ENCODE results near the gene PPT1. TPM values are rescaled to one million over a fixed set of nuclear protein-coding genes. Genes with fewer than 3 reads are reported as not detected.

The PPT1 gene
- total and polyA plus RNA-seq, 12 donors, result 31.5 to 71.3 (median 37.1) TPM

DNA sequence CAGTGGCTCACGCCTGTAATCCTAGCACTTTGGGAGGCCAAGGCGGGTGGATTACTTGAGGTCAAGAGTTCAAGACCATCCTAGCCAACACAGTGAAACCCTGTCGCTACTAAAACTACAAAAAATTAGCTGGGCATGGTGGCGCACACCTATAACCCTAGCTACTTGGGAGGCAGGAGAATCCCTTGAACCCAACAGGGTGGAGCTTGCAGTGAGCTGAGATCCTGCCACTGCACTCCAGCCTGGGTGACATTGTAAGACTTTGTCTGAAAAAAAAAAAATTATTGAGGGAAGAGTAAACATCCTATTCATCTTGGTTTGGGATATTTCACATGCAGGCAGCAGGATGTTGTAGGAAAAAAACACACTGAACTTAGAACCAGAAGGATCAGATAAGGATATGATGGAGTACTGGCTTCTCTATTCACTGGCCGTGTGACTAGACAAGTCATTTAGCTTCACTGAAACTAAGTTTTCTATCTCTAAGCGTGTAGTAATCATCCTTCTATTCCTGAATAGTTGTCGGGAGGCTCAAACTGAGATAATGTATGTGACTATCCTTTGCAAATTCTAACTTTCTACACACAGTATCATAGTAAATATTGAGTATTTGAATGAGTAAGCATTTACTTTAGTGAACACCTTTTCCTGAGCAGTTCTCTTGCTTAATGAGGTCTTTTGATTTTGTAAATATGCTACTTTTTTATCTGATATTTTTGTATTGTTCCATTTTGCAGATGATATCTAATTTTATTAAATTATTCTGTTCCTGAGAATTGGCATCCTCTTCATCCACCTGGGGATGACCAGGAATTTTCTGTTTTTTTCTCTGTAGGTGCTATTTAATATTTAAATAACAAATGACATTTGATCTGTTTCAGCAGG is 38.4 kb downstream of the PPT1 start:
- H3K36me3 ChIP-seq, result peaks cover 0 to 69% (median 27%) of the 10 kb centered on the region in 9 donors
- 68 to 69% methylated on average over 7 of the region's 7 CpGs for WGBS, 2 donors
- DNase-seq, result no peak
- peak in 3 of 8 donors; percentile 30 to 45 (median 40) for ATAC-seq
- H3K27me3 ChIP-seq, result no peaks in the 10 kb centered on the region
- H3K4me1 ChIP-seq, result peaks cover 17 to 97% (median 79%) of the 10 kb centered on the region in 9 donors
- intact Hi-C loops (cut with DNase I), result loop anchor here in 1 of 10 donors (2.0 kb wide), 1 partner anchor 18 kb away; the partner anchor contains the start of gene CAP1
- H3K27ac ChIP-seq, result peak overlapping the region in 9 of 10 donors; percentile 41 to 78 (median 58)
- no peaks in the 10 kb centered on the region for H3K9me3 ChIP-seq
- TF ChIP-seq, protein P1, sequence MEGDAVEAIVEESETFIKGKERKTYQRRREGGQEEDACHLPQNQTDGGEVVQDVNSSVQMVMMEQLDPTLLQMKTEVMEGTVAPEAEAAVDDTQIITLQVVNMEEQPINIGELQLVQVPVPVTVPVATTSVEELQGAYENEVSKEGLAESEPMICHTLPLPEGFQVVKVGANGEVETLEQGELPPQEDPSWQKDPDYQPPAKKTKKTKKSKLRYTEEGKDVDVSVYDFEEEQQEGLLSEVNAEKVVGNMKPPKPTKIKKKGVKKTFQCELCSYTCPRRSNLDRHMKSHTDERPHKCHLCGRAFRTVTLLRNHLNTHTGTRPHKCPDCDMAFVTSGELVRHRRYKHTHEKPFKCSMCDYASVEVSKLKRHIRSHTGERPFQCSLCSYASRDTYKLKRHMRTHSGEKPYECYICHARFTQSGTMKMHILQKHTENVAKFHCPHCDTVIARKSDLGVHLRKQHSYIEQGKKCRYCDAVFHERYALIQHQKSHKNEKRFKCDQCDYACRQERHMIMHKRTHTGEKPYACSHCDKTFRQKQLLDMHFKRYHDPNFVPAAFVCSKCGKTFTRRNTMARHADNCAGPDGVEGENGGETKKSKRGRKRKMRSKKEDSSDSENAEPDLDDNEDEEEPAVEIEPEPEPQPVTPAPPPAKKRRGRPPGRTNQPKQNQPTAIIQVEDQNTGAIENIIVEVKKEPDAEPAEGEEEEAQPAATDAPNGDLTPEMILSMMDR (IDR thresholded peaks at IDR 0.05), result no peak
- peak overlapping the region in 1 of 10 donors; percentile 22 for H3K4me3 ChIP-seq

DNA sequence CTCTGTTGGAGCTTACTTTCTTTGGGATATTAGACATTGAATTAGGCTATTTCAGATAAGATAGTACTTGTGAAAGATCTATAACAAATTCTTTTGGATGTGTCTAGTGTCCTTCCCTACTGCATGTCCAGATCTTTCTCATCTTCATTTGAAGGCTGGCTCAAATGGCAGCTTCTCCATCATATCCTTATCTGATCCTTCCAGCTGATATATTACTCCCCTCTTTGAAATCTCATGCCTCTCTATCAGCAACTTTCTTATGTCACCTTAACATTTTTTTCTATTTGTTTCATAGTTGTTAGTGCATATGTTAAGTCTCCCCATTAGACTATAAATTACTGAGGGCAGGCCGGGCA is 39.0 kb downstream of the PPT1 start:
- ATAC-seq (no peak), DNase-seq (no peak)
- intact Hi-C loops (cut with DNase I), result loop anchor here in 1 of 10 donors (2.0 kb wide), 1 partner anchor 17 kb away; the partner anchor contains the start of gene CAP1
- TF ChIP-seq, protein P1 (IDR thresholded peaks at IDR 0.05), result no peak
- Histone ChIP-seq H3K36me3 (peaks cover 0 to 62% (median 21%) of the 10 kb centered on the region in 9 donors), H3K27me3 (no peaks in the 10 kb centered on the region), H3K9me3 (no peaks in the 10 kb centered on the region), H3K4me3 (no peak overlapping the region), H3K27ac (peak overlapping the region in 8 of 10 donors; percentile 45 to 78 (median 63)), H3K4me1 (peaks cover 17 to 97% (median 85%) of the 10 kb centered on the region in 9 donors)
- whole genome bisulfite sequencing, 2 donors, result 93 to 94% methylated on average over 1 of the region's 1 CpG

DNA sequence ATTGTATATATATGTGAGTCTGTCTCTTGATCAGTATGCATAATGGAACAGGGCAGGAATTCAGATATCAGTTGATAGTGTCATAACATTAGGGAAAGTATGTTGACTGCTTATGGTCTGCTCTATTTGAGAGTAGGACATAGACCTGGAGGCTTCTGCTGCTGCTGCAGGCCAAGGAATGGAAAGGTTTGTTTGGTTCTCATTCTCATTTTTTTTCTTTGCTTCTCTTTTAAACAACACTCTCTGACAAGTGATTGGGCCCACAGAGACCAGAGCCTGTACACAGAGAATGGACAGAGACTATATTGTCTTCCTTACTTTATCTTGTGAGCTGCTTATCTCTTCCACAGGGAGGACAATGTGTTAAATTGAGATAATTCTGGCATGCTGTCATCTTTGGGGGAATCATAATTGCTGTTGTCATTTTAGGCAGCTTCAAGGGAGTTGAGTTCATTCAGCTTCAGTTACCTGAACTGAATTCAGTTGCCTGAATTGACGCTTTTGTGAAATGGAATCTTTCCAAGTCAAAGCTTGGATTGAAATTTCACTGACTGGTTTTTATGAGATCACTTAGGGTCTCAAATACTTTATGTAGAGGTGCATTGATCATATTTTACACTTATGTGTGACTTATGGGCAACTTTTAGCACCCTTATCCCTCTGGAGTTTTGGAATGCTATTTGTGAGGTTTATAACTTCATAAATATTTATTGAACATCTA is 39.6 kb downstream of the PPT1 start:
- Histone ChIP-seq H3K9me3 (no peaks in the 10 kb centered on the region), H3K36me3 (peaks cover 0 to 56% (median 18%) of the 10 kb centered on the region in 9 donors), H3K4me3 (no peak overlapping the region), H3K4me1 (peaks cover 17 to 100% (median 86%) of the 10 kb centered on the region in 9 donors), H3K27me3 (no peaks in the 10 kb centered on the region), H3K27ac (peak overlapping the region in 6 of 10 donors; percentile 43 to 78 (median 68))
- 55 to 58% methylated on average over 1 of the region's 1 CpG for WGBS, 2 donors
- DNase-seq (no peak), ATAC-seq (peak in 1 of 8 donors; percentile 26)
- TF ChIP-seq, protein P1 (IDR thresholded peaks at IDR 0.05), result no peak
- intact Hi-C loops (cut with DNase I), result loop anchor here in 1 of 10 donors (2.0 kb wide), 1 partner anchor 17 kb away; the partner anchor contains the start of gene CAP1
